Upper lobe of left lung (tissue), 6 donors: ENCODE results near the gene MYO9A. TPM values are rescaled to one million over a fixed set of nuclear protein-coding genes. Genes with fewer than 3 reads are reported as not detected.

ENCODE experiments used
- ATAC-seq, 2 donors: fragments of 200-7000 bp; cut with Tn5 transposase; one replicate each; pipeline ENCODE4 v1.9.1; 2022; ENCODE audit warnings: mild to moderate bottlenecking in 2 of 2, moderate library complexity in 2 of 2; ENCODE audit not compliant: low FRiP score in 2 of 2
- DNase-seq, 2 donors: peaks; one replicate each; pipeline ENCODE4 v3.0.0-alpha.2; 2019 to 2020
- H3K27ac ChIP-seq, 4 donors: fragments of 200-600 bp; sonication (generic); one replicate each; pipeline ENCODE4 v1.5.1; 2016 to 2019
- H3K27me3 ChIP-seq, 4 donors: fragments of 200-600 bp; sonication (generic); one replicate each; pipeline ENCODE4 v1.5.1; 2017 to 2019
- H3K36me3 ChIP-seq, 4 donors: fragments of 200-600 bp; sonication (generic); one replicate each; pipeline ENCODE4 v1.5.1; 2016 to 2019
- H3K4me1 ChIP-seq, 4 donors: fragments of 200-600 bp; sonication (generic); one replicate each; pipeline ENCODE4 v1.5.1; 2018 to 2019
- H3K4me3 ChIP-seq, 4 donors: fragments of 200-600 bp; sonication (generic); one replicate each; pipeline ENCODE4 v1.5.1; 2017 to 2019; ENCODE audit warnings: mild to moderate bottlenecking in 2 of 4, moderate library complexity in 1 of 4
- H3K9me3 ChIP-seq, 4 donors: fragments of 200-600 bp; sonication (generic); one replicate each; pipeline ENCODE4 v1.5.1; 2018 to 2019
- EP300 ChIP-seq, 4 donors: sonication (generic); formaldehyde crosslinking; IDR thresholded peaks; one replicate each; pipeline ENCODE4 v1.5.1; 2017; ENCODE audit warnings: antibody characterized with exemption in 4 of 4, control low read depth in 2 of 4
- POLR2A ChIP-seq, 4 donors: fragments of 450-650 bp; IDR thresholded peaks; one replicate each; pipeline ENCODE4 v1.5.1; 2016 to 2017; ENCODE audit warnings: antibody characterized with exemption in 4 of 4, mild to moderate bottlenecking in 2 of 4
- POLR2AphosphoS5 ChIP-seq, 2 donors: sonication (generic); formaldehyde crosslinking; IDR thresholded peaks; one replicate each; pipeline ENCODE4 v1.5.1; 2017; ENCODE audit warnings: antibody characterized with exemption in 2 of 2
- WGBS, 2 donors: methylation state at CpG; one replicate each; pipeline ENCODE4 v1.1.5; 2017 to 2018; 5-methylcytosine and 5-hydroxymethylcytosine counted together
- total RNA-seq, 6 donors: library from RNA; depleted of rRNA in 4 of 6; stranded (reverse); fragments of >200 nt in 4 of 6; gene quantifications; one replicate each; pipeline versions ENCODE4 v1.1.0 to v1.2.1, GENCODE V29; 2016 to 2021
- TF ChIP-seq, protein P1 (sequence below), 6 experiments: fragments of 450-650 bp in 4 of 6; fragments of 200-600 bp in 2 of 6; sonication (generic) in 2 of 6; IDR thresholded peaks; one replicate each; pipeline ENCODE4 v1.5.1; 2016 to 2019; ENCODE audit warnings: antibody characterized with exemption in 6 of 6
- donor health status: DM: no; HTN: no; CAD: no; lungs with moderate emphysema.
- donor health status: DM: no; HTN: yes; CAD: no; lungs with severe emphysema.

MYO9A gene
- total RNA-seq, 6 donors from 2014 or later = 53.2 to 143 (median 76.5) TPM

DNA sequence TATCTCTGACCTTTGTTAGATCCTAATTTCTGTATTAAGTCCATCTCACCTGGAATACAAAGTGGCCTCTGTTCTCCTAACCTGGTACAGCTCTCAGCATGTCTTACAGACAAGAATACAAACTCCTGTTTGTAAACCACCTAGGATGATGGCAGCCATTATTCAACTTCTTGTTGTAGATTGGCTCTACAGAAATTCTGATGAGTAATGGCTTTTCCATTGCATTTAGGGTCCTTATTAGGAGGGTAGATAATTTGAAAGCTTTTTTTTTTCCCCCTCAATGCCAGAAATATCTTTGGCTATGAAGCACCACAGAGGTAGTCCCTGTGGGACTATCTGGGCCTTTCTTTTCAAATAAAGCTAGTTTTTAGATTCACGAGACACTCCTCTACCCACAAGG is 297.8 kb downstream of the MYO9A start:
- peaks cover 9 to 29% (median 20%) of the 10 kb centered on the region in 4 donors for H3K9me3 ChIP-seq
- WGBS, 2 donors = 83 to 95% methylated on average over 1 of the region's 1 CpG
- TF ChIP-seq POLR2A (IDR thresholded peaks at IDR 0.05) (no peak), EP300 (IDR thresholded peaks at IDR 0.05) (no peak), POLR2AphosphoS5 (IDR thresholded peaks at IDR 0.05) (no peak)
- TF ChIP-seq, protein P1, sequence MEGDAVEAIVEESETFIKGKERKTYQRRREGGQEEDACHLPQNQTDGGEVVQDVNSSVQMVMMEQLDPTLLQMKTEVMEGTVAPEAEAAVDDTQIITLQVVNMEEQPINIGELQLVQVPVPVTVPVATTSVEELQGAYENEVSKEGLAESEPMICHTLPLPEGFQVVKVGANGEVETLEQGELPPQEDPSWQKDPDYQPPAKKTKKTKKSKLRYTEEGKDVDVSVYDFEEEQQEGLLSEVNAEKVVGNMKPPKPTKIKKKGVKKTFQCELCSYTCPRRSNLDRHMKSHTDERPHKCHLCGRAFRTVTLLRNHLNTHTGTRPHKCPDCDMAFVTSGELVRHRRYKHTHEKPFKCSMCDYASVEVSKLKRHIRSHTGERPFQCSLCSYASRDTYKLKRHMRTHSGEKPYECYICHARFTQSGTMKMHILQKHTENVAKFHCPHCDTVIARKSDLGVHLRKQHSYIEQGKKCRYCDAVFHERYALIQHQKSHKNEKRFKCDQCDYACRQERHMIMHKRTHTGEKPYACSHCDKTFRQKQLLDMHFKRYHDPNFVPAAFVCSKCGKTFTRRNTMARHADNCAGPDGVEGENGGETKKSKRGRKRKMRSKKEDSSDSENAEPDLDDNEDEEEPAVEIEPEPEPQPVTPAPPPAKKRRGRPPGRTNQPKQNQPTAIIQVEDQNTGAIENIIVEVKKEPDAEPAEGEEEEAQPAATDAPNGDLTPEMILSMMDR (IDR thresholded peaks at IDR 0.05) = no peak
- ATAC-seq (no peak), DNase-seq (no peak)
- no peaks in the 10 kb centered on the region for H3K27me3 ChIP-seq
- H3K4me3 ChIP-seq = no peak overlapping the region
- H3K4me1 ChIP-seq = no peaks in the 10 kb centered on the region
- peaks cover 0 to 30% (median 13%) of the 10 kb centered on the region in 4 donors for H3K36me3 ChIP-seq
- H3K27ac ChIP-seq = no peak overlapping the region

DNA sequence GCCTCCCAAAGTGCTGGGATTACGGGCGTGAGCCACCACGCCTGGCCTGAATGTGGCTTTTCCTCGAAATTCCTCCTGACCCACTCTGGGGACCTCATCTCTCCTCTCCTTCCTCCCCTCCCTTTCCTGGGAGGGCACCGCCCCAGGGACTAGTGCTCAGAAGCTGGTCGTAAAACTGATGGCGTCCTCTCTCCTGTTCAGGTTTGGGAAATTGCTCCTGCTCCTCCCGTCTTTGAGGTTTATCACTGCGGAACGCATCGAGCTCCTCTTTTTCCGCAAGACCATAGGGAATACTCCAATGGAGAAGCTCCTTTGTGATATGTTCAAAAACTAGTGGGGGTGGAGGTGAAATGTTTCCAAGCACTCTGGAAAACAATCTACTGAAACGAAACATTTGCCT is 300.6 kb downstream of the MYO9A start:
- TF ChIP-seq POLR2A (IDR thresholded peaks at IDR 0.05) (no peak), POLR2AphosphoS5 (IDR thresholded peaks at IDR 0.05) (no peak), EP300 (IDR thresholded peaks at IDR 0.05) (no peak)
- TF ChIP-seq, protein P1 (IDR thresholded peaks at IDR 0.05) = no peak
- ATAC-seq = no peak
- DNase-seq = no peak
- Histone ChIP-seq H3K36me3 (peaks cover 0 to 7% (median 3%) of the 10 kb centered on the region in 4 donors), H3K27me3 (no peaks in the 10 kb centered on the region), H3K4me1 (no peaks in the 10 kb centered on the region), H3K9me3 (peaks cover 9 to 21% (median 17%) of the 10 kb centered on the region in 4 donors), H3K27ac (no peak overlapping the region), H3K4me3 (no peak overlapping the region)
- WGBS, 2 donors = 95 to 96% methylated on average over 13 of the region's 13 CpGs

DNA sequence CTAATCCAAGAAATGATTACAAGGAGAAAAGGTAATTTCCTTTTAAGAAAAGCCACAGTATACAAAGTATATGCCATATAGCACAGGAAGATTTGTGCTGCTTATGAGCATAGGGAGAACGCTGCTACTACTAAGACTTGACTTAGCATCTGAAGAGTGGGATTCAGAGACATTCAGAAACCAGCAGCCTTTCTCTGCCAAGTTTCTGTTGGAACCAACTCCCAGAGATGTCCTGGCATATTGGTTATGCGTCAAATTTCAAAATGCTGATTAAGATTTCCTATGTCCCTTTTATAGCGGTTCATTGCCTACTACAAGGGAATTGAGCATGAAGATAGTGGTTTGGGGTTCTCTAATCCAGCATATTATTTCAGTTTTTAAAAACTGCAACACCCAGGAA is 302.6 kb downstream of the MYO9A start:
- no peaks in the 10 kb centered on the region for H3K27me3 ChIP-seq
- H3K27ac ChIP-seq = no peak overlapping the region
- ATAC-seq (no peak), DNase-seq (no peak)
- H3K4me3 ChIP-seq = no peak overlapping the region
- WGBS, 2 donors = 89 to 95% methylated on average over 3 of the region's 3 CpGs
- no peaks in the 10 kb centered on the region for H3K4me1 ChIP-seq
- peaks cover 0 to 7% (median under 1%) of the 10 kb centered on the region in 4 donors for H3K9me3 ChIP-seq
- H3K36me3 ChIP-seq = no peaks in the 10 kb centered on the region
- TF ChIP-seq POLR2AphosphoS5 (IDR thresholded peaks at IDR 0.05) = no peak

DNA sequence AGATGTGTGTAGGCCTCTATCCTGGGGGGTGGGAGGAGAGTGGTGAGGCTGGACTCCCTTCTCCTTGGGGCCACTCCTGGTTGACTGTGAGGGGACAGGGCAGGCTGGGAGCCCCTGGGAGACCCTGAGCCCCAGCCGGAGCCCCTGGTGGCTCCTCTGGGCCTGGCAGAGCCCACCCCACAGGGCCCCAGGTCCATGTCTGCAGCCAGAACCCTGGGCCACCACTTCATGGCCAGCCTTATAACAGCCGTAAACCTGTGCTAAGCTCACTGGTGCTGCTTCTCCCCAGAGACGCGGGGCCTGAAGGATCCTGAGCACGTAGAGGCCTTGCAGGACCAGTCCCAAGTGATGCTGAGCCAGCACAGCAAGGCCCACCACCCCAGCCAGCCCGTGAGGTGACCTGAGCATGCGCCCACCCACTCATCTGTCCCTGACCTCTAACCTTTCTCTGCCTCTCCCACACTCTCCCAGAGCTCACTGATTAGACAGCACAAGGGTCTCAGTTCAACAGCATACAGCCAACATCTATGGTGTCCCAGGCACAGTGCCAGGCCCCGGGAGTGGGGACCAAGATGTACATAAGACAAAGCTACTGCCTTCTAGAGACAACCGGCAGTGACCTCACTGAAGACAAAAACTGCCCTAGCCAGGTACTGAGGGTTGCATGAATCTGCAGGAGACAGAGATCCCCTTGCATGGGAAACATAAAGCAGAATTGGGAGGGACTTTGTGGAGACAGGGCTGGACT is 304.1 kb downstream of the MYO9A start:
- DNase-seq (peak in 1 of 2 donors; percentile 44), ATAC-seq (no peak)
- H3K27me3 ChIP-seq = no peaks in the 10 kb centered on the region
- no peak overlapping the region for H3K27ac ChIP-seq
- no peaks in the 10 kb centered on the region for H3K4me1 ChIP-seq
- H3K4me3 ChIP-seq = no peak overlapping the region
- H3K36me3 ChIP-seq = no peaks in the 10 kb centered on the region
- TF ChIP-seq EP300 (IDR thresholded peaks at IDR 0.05) = no peak
- no peak for TF ChIP-seq POLR2A (IDR thresholded peaks at IDR 0.05)
- TF ChIP-seq, protein P1 (IDR thresholded peaks at IDR 0.05) = no peak
- TF ChIP-seq POLR2AphosphoS5 (IDR thresholded peaks at IDR 0.05) = no peak
- no peaks in the 10 kb centered on the region for H3K9me3 ChIP-seq
- 91 to 93% methylated on average over 7 to 9 of the region's 9 CpGs for WGBS, 2 donors

DNA sequence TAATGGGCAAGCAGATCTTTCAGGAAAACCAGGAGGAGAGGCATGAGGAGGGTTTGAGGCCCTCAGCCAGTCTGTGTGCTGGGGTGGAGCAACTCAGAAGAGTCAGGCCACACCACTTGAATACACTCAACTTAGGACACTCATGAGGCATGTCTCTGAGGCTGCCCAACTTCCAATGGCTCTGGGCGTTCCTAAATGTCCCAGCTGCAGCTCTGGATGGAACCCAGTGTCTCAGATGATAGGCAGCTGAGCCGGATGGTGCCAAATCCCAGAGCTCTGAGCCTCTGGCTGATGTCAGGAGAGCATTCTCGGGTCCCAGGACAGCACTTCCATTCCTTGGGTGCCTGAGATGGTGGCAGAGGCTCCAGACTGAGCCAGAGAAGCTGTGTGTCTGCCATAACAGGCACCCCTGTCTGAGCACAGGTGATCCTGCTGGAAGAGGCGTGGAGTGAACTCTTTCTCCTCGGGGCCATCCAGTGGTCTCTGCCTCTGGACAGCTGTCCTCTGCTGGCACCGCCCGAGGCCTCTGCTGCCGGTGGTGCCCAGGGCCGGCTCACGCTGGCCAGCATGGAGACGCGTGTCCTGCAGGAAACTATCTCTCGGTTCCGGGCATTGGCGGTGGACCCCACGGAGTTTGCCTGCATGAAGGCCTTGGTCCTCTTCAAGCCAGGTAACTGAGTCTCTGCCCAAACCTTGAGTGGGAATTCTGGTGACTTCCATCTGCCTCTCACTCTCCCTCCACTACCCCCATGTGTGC is 304.8 kb downstream of the MYO9A start:
- Histone ChIP-seq H3K36me3 (no peaks in the 10 kb centered on the region), H3K4me3 (no peak overlapping the region), H3K27me3 (no peaks in the 10 kb centered on the region), H3K4me1 (no peaks in the 10 kb centered on the region), H3K27ac (no peak overlapping the region), H3K9me3 (no peaks in the 10 kb centered on the region)
- peak in 1 of 2 donors; percentile 60 for DNase-seq
- TF ChIP-seq EP300 (IDR thresholded peaks at IDR 0.05) (no peak), POLR2AphosphoS5 (IDR thresholded peaks at IDR 0.05) (no peak), POLR2A (IDR thresholded peaks at IDR 0.05) (no peak)
- TF ChIP-seq, protein P1 (IDR thresholded peaks at IDR 0.05) = no peak
- 91 to 100% methylated on average over 4 to 16 of the region's 16 CpGs for WGBS, 2 donors
- ATAC-seq = no peak
